ENCODE measurements around the gene FAM131A.

The FAM131A gene

DNA sequence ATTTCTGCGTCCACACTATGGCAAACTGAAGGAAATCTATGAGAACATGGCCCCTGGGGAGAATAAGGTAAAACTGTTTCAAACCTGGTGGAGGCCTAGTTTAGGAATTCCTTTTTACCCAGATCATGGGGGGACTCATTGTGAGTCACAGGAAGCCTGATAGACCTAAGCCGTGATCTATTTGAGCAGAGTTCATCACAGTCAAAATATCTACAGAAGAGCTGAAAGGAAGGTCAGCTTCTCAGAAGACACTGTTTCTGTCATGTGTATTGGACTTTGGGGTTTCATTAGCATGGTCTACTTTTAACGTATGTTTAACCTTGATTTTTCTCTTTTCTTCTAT lies 37.1 kb upstream of the FAM131A start:
- no peak overlapping the region for H3K27ac ChIP-seq (ENCODE audit: low read depth, low read length)
- peaks cover 29 to 50% (median 47%) of the 10 kb centered on the region in 5 donors for H3K36me3 ChIP-seq (ENCODE audit: control insufficient read depth in 5 of 5, insufficient read depth in 5 of 5, low read length in 5 of 5)
- H3K4me1 ChIP-seq (ENCODE audit: control insufficient read depth in 5 of 5, insufficient read depth in 5 of 5, low read length in 5 of 5): peaks cover 9 to 21% (median 18%) of the 10 kb centered on the region in 5 donors
- peak overlapping the region in 3 of 5 donors; percentile 81 to 93 (median 90) for H3K9ac ChIP-seq (ENCODE audit: low read length in 5 of 5)
- H3K9me3 ChIP-seq (ENCODE audit: control insufficient read depth in 5 of 5, low read length in 5 of 5): no peaks in the 10 kb centered on the region
- H3K4me3 ChIP-seq (ENCODE audit: low read depth in 1 of 5, low read length in 5 of 5): peak overlapping the region in 2 of 5 donors; percentile 89 to 96
- no peaks in the 10 kb centered on the region for H3K27me3 ChIP-seq (ENCODE audit: control insufficient read depth in 5 of 5, insufficient read depth in 4 of 5, low read length in 5 of 5)

DNA sequence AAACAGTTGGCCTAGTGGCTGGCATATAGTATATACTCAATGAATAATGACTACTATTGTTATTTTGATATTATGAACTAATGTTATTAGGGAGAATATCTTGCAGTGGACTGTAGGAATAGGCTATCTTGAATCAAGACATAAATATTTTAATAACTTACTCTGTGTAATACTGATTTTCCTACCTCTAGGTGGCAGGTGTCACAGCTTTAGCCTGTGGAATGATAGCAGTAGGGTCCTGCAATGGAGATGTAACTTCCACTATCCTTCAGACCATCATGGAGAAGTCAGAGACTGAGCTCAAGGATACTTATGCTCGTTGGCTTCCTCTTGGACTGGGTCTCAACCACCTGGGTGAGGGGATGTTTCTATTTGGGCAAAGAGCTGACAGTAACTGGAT lies 31.8 kb upstream of the FAM131A start:
- Histone ChIP-seq H3K4me3 (ENCODE audit: low read depth in 1 of 5, low read length in 5 of 5) (no peak overlapping the region), H3K27ac (ENCODE audit: low read depth, low read length) (no peak overlapping the region), H3K9me3 (ENCODE audit: control insufficient read depth in 5 of 5, low read length in 5 of 5) (no peaks in the 10 kb centered on the region), H3K4me1 (ENCODE audit: control insufficient read depth in 5 of 5, insufficient read depth in 5 of 5, low read length in 5 of 5) (peaks cover 0 to 3% (median 2%) of the 10 kb centered on the region in 5 donors), H3K36me3 (ENCODE audit: control insufficient read depth in 5 of 5, insufficient read depth in 5 of 5, low read length in 5 of 5) (peaks cover 37 to 84% (median 81%) of the 10 kb centered on the region in 5 donors), H3K9ac (ENCODE audit: low read length in 5 of 5) (no peak overlapping the region), H3K27me3 (ENCODE audit: control insufficient read depth in 5 of 5, insufficient read depth in 4 of 5, low read length in 5 of 5) (no peaks in the 10 kb centered on the region)

- Histone ChIP-seq H3K36me3 (ENCODE audit: control insufficient read depth in 5 of 5, insufficient read depth in 5 of 5, low read length in 5 of 5) (peaks cover 34 to 77% (median 74%) of the 10 kb centered on the region in 5 donors), H3K27ac (ENCODE audit: low read depth, low read length) (no peak overlapping the region), H3K4me1 (ENCODE audit: control insufficient read depth in 5 of 5, insufficient read depth in 5 of 5, low read length in 5 of 5) (no peaks in the 10 kb centered on the region)
These were observed 30.9 kb upstream of the FAM131A start for GRCh38 chr3:184306341-184306972.

DNA sequence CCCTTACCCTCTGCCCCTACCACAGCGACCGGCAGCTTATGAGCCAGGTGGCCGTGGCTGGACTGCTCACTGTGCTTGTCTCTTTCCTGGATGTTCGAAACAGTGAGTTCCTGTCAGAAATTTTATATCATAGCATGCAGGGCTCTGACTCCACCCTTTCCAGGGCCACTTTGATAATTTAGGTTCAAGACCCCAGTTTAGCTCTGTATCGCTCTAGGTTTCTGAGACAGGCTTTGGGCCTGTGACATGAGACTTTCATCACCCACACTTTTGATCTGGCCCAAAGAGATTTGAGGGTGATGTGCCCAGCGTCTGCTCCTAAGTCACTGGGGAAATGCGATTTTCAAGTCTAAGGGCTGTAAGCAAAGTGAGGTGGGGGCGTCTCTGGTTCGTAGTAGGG lies 29.5 kb upstream of the FAM131A start:
- Histone ChIP-seq H3K4me3 (ENCODE audit: low read depth in 1 of 5, low read length in 5 of 5) (no peak overlapping the region), H3K27ac (ENCODE audit: low read depth, low read length) (no peak overlapping the region), H3K27me3 (ENCODE audit: control insufficient read depth in 5 of 5, insufficient read depth in 4 of 5, low read length in 5 of 5) (no peaks in the 10 kb centered on the region), H3K9me3 (ENCODE audit: control insufficient read depth in 5 of 5, low read length in 5 of 5) (no peaks in the 10 kb centered on the region), H3K9ac (ENCODE audit: low read length in 5 of 5) (no peak overlapping the region), H3K36me3 (ENCODE audit: control insufficient read depth in 5 of 5, insufficient read depth in 5 of 5, low read length in 5 of 5) (peaks cover 24 to 62% (median 60%) of the 10 kb centered on the region in 5 donors), H3K4me1 (ENCODE audit: control insufficient read depth in 5 of 5, insufficient read depth in 5 of 5, low read length in 5 of 5) (no peaks in the 10 kb centered on the region)

More at GRCh38 chr3:184306341-184306972, 30.9 kb upstream of the FAM131A start:
- Histone ChIP-seq H3K27me3 (ENCODE audit: control insufficient read depth in 5 of 5, insufficient read depth in 4 of 5, low read length in 5 of 5) (no peaks in the 10 kb centered on the region), H3K9ac (ENCODE audit: low read length in 5 of 5) (no peak overlapping the region), H3K4me3 (ENCODE audit: low read depth in 1 of 5, low read length in 5 of 5) (no peak overlapping the region), H3K9me3 (ENCODE audit: control insufficient read depth in 5 of 5, low read length in 5 of 5) (no peaks in the 10 kb centered on the region)

- Histone ChIP-seq H3K9ac (ENCODE audit: low read length in 5 of 5) (no peak overlapping the region), H3K27me3 (ENCODE audit: control insufficient read depth in 5 of 5, insufficient read depth in 4 of 5, low read length in 5 of 5) (no peaks in the 10 kb centered on the region), H3K36me3 (ENCODE audit: control insufficient read depth in 5 of 5, insufficient read depth in 5 of 5, low read length in 5 of 5) (peaks cover 18 to 54% (median 52%) of the 10 kb centered on the region in 5 donors), H3K27ac (ENCODE audit: low read depth, low read length) (no peak overlapping the region), H3K9me3 (ENCODE audit: control insufficient read depth in 5 of 5, low read length in 5 of 5) (no peaks in the 10 kb centered on the region), H3K4me3 (ENCODE audit: low read depth in 1 of 5, low read length in 5 of 5) (no peak overlapping the region), H3K4me1 (ENCODE audit: control insufficient read depth in 5 of 5, insufficient read depth in 5 of 5, low read length in 5 of 5) (peaks cover 0 to under 1% (median under 1%) of the 10 kb centered on the region in 5 donors)
These were observed 28.7 kb upstream of the FAM131A start for GRCh38 chr3:184308744-184309143.

DNA sequence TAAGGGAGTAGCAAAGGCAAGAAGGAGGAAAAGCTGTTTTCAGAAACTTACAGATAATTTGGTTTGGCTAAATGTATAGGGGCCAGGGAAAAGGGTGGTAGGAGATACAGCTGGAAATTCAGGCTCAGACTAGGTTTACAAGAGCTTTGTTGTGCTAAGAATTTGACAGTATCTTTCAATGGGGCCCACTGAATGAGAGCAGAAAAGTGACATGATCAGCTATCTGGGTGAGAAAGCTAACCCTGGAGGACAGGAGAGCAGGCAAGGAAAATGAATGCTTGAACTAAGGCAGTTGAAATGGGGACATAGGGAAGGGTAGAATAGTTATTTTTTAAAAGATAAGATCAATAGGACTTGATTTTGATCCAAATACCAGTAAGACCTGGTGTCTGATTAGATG lies 25.8 kb upstream of the FAM131A start:
- Histone ChIP-seq H3K4me1 (ENCODE audit: control insufficient read depth in 5 of 5, insufficient read depth in 5 of 5, low read length in 5 of 5) (peaks cover 2 to 20% (median 14%) of the 10 kb centered on the region in 5 donors), H3K36me3 (ENCODE audit: control insufficient read depth in 5 of 5, insufficient read depth in 5 of 5, low read length in 5 of 5) (peaks cover 4 to 29% (median 25%) of the 10 kb centered on the region in 5 donors), H3K9me3 (ENCODE audit: control insufficient read depth in 5 of 5, low read length in 5 of 5) (no peaks in the 10 kb centered on the region), H3K27me3 (ENCODE audit: control insufficient read depth in 5 of 5, insufficient read depth in 4 of 5, low read length in 5 of 5) (no peaks in the 10 kb centered on the region), H3K27ac (ENCODE audit: low read depth, low read length) (no peak overlapping the region), H3K9ac (ENCODE audit: low read length in 5 of 5) (no peak overlapping the region), H3K4me3 (ENCODE audit: low read depth in 1 of 5, low read length in 5 of 5) (no peak overlapping the region)

GRCh38 chr3:184314363-184314699 lies 23.1 kb upstream of the FAM131A start, which contains the start of gene EIF4G1:
EIF4G1 (plus strand) TSS chr3:184314606; CDS start chr3:184315797, 1,191 bp downstream.
- Histone ChIP-seq H3K9ac (ENCODE audit: low read length in 5 of 5) (peak within 1 kb of the TSS; percentile 95 to 96 (median 96)), H3K27ac (ENCODE audit: low read depth, low read length) (peak within 1 kb of the TSS; percentile 96), H3K27me3 (ENCODE audit: control insufficient read depth in 5 of 5, insufficient read depth in 4 of 5, low read length in 5 of 5) (no peaks in the 10 kb centered on the region), H3K4me3 (ENCODE audit: low read depth in 1 of 5, low read length in 5 of 5) (peak within 1 kb of the TSS; percentile 79 to 96 (median 90)), H3K36me3 (ENCODE audit: control insufficient read depth in 5 of 5, insufficient read depth in 5 of 5, low read length in 5 of 5) (peaks cover 0 to 23% (median 14%) of the 10 kb centered on the region in 5 donors), H3K4me1 (ENCODE audit: control insufficient read depth in 5 of 5, insufficient read depth in 5 of 5, low read length in 5 of 5) (peaks cover 8 to 47% (median 40%) of the 10 kb centered on the region in 5 donors), H3K9me3 (ENCODE audit: control insufficient read depth in 5 of 5, low read length in 5 of 5) (no peaks in the 10 kb centered on the region)

DNA sequence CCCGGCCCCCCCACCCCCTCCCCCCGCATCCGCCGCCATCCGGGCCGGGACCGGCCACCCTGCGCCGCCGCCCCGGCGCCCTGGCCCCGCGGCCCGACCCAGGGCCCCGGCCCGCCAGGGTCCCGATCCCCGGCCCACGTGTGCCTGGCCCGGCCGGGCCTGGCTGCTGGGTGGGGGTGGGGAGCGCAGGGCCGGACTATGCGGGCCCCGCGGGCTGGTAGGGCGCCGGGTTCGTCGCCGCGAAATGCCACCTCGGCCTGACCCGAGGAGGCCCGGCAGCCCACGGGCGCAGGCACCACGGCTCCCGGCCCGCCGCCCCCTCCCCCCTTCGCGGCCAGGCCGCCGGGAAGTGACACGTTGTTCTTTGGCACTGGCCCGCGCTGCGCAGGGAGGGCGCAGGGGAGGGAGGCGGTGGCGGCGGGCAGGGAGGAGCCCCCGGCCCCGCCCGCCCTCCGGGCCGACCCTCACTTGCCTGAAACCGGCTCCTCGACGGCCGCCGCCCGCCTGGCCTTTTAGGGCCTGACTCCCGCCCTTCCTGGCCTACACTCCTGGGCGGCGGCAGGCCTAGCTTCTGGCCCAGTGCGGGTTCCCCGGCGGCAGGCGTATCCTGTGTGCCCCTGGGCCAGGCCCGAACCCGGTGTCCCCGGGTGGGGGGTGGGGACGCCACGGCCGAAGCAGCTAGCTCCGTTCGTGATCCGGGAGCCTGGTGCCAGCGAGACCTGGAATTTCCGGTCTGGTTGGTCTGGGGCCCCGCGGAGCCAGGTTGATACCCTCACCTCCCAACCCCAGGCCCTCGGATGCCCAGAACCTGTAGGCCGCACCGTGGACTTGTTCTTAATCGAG lies 22.5 kb upstream of the FAM131A start:
- Histone ChIP-seq H3K36me3 (ENCODE audit: control insufficient read depth in 5 of 5, insufficient read depth in 5 of 5, low read length in 5 of 5) (peaks cover 0 to 23% (median 14%) of the 10 kb centered on the region in 5 donors), H3K4me1 (ENCODE audit: control insufficient read depth in 5 of 5, insufficient read depth in 5 of 5, low read length in 5 of 5) (peaks cover 13 to 52% (median 46%) of the 10 kb centered on the region in 5 donors), H3K27ac (ENCODE audit: low read depth, low read length) (peak overlapping the region; percentile 96), H3K4me3 (ENCODE audit: low read depth in 1 of 5, low read length in 5 of 5) (peak overlapping the region; percentile 79 to 96 (median 90)), H3K27me3 (ENCODE audit: control insufficient read depth in 5 of 5, insufficient read depth in 4 of 5, low read length in 5 of 5) (no peaks in the 10 kb centered on the region), H3K9ac (ENCODE audit: low read length in 5 of 5) (peak overlapping the region; percentile 95 to 96 (median 96)), H3K9me3 (ENCODE audit: control insufficient read depth in 5 of 5, low read length in 5 of 5) (no peaks in the 10 kb centered on the region)

GRCh38 chr3:184315543-184315867 lies 21.9 kb upstream of the FAM131A start:
- peak overlapping the region; percentile 79 to 96 (median 90) for H3K4me3 ChIP-seq (ENCODE audit: low read depth in 1 of 5, low read length in 5 of 5)
- H3K36me3 ChIP-seq (ENCODE audit: control insufficient read depth in 5 of 5, insufficient read depth in 5 of 5, low read length in 5 of 5): peaks cover 0 to 25% (median 18%) of the 10 kb centered on the region in 5 donors
- peaks cover 16 to 57% (median 51%) of the 10 kb centered on the region in 5 donors for H3K4me1 ChIP-seq (ENCODE audit: control insufficient read depth in 5 of 5, insufficient read depth in 5 of 5, low read length in 5 of 5)
- H3K9me3 ChIP-seq (ENCODE audit: control insufficient read depth in 5 of 5, low read length in 5 of 5): no peaks in the 10 kb centered on the region
- H3K9ac ChIP-seq (ENCODE audit: low read length in 5 of 5): peak overlapping the region; percentile 95 to 96 (median 96)
- H3K27ac ChIP-seq (ENCODE audit: low read depth, low read length): peak overlapping the region; percentile 96
- H3K27me3 ChIP-seq (ENCODE audit: control insufficient read depth in 5 of 5, insufficient read depth in 4 of 5, low read length in 5 of 5): no peaks in the 10 kb centered on the region
